Testis (tissue), 2 donors: Measurements from ENCODE around the gene HLA-DQB1.

Experiments
- CTCF ChIP-seq, 3 experiments: fragments of 450-650 bp in 2 of 3; fragments of 200-600 bp in 1 of 3; sonication (generic) in 1 of 3; IDR thresholded peaks; one replicate each; pipeline ENCODE4 v1.5.1; 2016 to 2019; ENCODE audit warnings: antibody characterized with exemption in 3 of 3, mild to moderate bottlenecking in 2 of 3, moderate library complexity in 1 of 3
- POLR2A ChIP-seq: fragments of 450-650 bp; IDR thresholded peaks from one replicate; pipeline ENCODE4 v1.6.1; 2017; ENCODE audit warnings: antibody characterized with exemption, mild to moderate bottlenecking, moderate library complexity

- TF ChIP-seq CTCF (IDR thresholded peaks at IDR 0.05) (no peak), POLR2A (no peak)
These were observed 56.5 kb downstream of the HLA-DQB1 start for GRCh38 chr6:32609731-32610640.
